GM19023 (cell line): ENCODE measurements around the gene GNG13.
"Not testable (repeated sequence)": the region's sequence is repeated elsewhere in the genome, so short reads cannot be mapped to it uniquely, and the experiment has no call there.

Experiments used
- ATAC-seq: cut with Tn5 transposase; IDR thresholded peaks from one replicate; pipeline ENCODE4 v1.9.1; 2021; ENCODE audit warnings: mild to moderate bottlenecking, moderate library complexity; ENCODE audit not compliant: unreplicated experiment

The GNG13 gene

DNA sequence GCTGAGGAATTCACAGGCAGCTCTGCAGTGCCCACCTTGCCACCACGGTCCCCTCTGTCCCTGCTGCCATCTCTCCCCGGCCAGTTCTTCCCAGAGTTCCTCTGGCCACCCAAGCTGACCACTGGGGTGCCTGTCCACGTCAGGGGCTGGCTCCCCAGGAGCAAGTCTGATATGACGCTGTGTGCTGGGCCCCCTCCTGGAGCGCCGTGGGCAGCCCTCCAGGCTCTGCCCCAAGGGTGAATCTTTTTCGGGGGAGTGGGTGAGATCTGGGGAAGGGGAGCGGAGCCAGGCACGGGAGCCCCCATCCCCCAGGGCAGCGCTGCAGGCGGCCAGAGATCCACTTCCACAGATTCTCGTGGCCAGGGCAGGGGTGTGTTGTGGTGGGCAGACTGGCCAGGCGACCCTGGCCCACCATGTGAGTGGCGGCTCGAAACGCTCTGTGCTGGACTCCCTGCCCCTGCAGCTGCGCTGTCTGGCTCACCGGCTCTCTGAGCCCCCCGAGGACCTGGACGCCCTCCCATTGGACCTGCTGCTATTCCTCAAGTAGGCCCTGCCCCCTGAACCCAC is 36.3 kb downstream of the GNG13 start:
- no peak for ATAC-seq

DNA sequence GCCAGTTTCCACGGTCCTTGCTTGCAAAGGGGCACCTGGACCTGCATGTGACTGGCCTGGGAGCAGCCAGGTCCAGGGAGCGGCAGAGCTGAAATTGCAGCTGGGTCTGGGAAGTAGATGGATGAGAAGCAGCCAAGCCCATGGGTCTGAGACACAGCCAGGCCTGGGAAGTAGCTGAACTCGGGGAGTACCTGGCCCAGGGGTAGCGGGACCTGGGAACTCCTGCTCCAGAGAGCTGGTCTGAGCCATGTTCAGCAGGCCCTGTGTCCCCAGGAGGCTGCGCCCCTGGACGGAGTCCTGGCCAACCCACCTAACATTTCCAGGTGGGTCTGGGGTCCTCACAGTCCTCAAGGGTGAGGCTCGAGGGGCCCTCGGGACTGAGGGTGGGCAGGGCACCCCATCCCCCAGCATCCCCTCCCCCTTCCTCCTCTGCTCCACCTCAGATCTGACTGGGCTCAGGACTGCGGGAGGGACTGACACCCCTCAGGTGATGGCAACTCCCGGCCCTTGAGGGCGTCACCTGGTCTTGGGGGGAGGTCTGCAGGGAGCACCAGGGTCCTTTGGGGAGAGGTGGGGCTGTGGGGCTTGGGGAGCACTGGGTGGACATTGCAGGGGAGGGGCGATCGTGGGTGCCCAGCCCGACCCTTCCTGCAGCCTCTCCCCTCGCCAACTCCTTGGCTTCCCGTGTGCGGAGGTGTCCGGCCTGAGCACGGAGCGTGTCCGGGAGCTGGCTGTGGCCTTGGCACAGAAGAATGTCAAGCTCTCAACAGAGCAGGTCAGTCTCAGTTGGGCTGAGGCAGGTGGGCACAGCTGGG is 37.0 kb downstream of the GNG13 start:
- no peak for ATAC-seq

DNA sequence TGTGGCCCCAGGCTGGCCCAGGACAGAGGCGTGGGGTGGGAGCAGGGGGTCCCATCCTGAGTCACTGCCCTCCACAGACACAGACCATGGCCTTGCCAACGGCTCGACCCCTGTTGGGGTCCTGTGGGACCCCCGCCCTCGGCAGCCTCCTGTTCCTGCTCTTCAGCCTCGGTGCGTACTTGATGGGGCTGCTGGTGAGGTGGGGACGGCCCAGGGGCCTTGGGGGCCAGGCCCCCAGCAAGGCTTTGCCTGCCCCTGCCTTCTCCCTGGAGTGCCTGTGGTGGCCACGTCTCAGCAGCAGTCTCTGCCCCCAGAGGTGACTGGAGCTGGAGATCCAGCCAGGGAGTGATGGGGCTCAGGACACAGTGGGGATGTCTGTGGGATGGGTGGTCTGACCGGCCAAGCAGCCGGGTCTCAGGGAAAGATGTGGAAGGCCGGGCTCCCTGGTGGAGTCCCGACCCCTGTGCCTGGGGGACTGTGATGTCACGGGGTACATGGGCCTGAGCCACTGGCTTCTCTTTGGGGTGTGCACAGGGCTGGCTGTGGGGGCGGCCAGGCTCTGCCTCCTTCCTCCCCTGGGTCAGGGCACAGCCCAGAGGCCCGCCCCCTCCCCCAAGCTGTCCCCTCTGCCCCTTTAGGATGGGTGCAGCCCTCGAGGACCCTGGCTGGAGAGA is 37.8 kb downstream of the GNG13 start:
- ATAC-seq, result no peak

DNA sequence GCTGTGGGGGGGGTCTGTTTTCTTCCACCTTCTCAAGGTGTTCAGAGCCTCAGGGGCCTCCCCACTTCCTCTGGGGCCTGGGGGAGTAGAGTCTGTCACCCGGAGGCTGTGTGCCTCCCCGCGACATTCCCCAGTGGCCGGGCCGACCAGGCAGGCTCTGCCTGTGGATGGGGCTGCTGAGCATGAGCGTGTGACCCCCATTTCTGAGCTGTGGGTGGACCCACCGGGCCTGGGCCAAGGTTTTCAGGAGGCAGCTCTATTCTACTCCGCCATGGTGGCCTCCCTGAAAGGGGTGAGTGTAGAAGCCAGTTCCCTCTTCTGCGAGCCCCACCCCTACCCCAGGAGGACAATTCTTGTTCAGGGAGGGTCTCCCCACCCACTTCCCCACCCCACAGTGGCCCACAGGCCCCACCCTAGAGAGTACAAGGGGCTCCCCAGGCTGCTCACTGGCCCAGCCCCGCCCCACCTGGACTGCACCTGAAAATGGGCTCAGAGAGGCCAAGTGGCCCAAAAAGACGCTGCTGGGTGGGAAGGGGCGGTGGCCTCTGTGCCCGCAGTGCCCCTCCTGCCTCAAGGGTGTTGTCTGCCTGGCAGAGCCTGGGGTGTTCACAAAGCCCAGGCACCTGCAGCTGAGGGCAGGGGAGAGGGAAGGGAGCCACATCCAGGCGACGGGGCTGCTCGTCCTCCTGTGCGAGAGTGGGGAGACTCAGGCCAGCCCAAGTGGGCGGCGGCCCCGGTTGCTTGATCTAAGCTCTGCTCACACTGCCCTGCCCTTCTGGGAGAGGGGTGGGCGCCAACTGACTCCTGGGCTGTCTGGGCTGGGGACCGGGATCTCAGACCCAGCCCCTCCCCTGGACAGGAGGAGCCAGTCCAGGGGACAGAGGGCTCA is 38.7 kb downstream of the GNG13 start:
- ATAC-seq, result no peak

DNA sequence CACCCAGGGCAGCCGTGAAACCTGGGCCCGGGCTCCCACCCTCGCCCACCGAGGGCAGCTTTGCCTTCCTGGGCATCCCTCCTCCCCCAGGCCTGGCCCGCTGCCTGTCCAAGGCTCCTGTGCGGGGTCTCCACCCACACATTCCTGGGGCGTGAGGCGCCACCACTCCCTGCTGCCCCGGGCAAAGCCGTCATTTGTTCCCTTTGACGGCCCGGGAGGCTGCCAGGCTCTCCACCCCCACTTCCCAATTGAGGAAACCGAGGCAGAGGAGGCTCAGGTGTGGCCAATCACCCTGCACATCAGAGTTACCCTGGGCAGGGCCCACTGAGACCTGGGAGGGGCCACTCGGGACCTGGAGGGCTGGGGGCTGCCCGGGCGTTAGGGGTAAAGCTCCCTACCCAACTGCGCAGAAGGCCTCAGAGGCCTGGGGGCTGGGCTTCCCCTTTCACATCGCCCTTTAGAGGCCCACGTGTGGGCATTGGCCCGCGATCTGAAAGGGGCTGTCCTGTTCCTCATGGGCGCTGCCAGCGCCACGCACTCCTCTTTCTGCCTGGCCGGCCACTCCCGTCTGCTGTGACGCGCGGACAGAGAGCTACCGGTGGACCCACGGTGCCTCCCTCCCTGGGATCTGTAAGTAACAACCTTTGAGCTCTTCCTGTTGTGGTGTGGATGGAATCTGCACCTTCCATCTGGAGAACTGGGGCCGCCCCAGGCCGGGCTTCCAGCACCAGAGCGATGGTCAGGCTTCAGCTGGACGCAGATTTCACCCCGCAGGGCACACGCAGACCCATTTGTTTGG is 39.8 kb downstream of the GNG13 start, which contains the start of gene MSLN:
Gene MSLN, plus strand, starts transcription at position 190 of the 799 bp plus-strand sequence. CDS start 1,947 bp downstream, outside the sequence.
- ATAC-seq, result no peak

DNA sequence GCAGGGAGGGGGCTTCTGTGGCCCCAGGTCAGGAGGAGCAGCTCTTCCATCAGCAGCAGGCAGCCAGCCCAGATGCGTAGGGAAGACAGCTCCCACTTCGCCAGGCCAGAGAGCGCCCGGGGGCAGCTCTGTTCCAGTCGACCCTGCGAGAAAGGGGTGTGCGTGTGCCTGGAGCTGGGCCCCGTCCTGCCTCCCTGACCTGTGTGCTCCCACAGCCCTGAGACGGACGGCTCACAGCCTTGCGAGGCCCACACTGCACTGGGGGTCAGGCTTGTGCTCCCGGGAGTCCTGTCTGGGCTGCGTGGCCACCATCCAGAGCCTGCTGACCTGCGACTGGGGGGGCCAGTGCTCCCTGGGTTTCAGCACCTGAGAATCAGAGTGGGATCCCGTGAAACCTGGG is 40.5 kb downstream of the GNG13 start:
- no peak for ATAC-seq

DNA sequence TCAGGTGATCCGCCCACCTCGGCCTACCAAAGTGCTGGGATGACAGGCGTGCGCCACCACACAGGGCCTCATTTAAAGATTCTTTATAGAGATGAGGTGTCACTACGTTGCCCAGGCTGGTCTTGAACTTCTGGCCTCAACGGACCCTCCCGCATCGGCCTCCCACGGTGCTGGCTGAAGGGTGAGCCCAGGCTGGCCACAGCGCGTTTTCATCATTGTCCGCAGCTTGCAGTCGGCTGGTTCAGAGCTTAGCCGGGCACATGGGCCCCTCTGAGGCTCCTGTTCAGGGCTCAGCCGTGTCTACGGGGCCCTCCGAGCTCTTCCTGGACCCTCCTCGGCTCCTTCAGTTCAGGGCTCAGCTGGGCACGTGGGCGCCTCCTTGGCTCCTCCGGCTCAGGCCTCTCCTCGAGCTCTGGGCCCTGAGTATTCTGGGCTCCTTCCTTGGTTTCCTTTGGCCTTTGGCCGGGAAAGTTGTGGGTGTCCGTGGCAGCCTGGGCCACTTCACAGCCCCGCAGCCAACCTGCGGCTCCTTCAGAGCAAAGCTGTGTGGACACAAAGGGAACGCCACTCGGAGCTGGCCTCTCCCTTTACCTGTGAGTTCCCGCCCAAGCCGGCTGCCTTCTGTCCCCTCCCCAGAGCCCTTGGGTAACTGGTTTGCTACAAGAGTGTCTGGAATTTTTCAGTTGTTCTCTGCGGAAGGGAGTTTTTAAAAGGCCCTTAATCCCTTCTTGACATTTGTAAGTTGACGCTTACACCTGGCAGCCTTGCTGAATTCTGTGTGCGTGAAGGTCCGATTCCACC is 41.2 kb downstream of the GNG13 start:
- ATAC-seq, result no peak

DNA sequence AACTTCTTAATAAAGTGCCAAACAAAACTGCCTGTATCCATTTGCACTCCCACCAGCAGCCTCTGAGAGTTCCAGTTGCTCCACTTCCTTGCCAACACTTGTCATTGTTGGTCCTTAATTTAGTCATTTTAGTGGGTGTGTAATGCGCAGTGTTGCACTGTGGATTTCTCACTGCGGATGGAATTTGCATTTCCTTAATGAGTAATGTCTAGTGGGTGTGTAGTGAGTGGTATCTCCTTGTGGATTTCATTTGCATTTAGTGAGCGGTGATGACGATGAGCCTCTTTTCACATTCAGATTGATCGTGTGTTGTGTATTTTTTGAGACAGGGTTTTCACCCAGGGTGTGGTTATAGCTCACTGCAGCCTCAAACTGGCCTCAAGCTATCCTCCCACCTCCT is 44.1 kb downstream of the GNG13 start:
- ATAC-seq, result no peak

DNA sequence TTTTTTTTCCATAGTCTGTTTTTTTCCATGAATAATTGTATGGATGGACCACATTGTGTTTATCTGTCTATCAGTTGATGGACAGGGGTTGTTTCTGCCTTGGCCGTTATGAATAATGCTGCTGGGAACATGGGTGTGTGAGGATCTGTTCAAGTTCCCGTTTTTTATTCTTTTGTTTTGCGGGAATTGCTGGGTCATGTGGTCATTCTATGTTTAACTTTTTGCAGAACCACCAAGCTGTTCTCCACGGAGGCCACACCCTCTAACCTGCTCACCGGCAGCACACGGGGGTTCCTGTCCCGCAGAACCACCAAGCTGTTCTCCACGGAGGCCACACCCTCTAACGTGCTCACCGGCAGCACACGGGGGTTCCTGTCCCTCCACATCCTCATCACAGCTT is 45.9 kb downstream of the GNG13 start:
- no peak for ATAC-seq

DNA sequence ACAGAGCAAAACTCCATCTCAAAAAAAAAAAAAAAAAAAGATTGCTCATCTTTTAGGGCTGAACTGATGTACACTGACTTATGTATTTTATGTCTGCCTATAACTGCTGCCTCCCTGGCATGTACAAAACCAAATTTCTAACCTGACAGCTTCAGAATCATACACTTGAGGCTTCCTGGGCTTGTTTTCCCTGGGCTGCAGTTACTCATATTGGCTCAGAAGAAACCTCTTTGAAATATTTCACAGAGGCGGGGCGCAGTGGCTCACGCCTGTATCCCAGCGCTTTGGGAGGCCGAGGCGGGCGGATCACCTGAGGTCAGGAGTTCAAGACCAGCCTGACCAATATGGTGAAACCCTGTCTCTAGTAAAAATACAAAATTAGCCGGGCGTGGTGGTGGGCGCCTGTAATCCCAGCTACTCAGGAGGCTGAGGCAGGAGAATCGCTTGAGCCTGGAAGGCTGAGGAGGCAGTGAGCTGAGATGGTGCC is 46.4 kb downstream of the GNG13 start:
- not testable (repeated sequence) for ATAC-seq

DNA sequence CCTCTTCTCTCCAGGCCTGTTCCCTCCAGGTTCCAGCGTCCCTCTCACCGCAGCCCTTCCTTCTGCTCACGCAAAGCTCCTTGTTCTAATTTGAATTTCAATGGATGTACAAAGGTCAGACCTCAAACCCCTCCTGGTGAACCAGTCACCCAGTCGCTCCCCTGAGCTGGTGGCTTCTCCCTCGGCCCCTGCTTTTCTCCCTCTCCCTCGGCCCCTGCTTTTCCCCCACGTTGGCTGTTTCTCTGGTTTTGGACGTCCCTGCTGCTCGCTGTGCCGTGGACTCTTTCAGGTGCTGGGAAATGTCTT is 48.6 kb downstream of the GNG13 start:
- no peak for ATAC-seq

DNA sequence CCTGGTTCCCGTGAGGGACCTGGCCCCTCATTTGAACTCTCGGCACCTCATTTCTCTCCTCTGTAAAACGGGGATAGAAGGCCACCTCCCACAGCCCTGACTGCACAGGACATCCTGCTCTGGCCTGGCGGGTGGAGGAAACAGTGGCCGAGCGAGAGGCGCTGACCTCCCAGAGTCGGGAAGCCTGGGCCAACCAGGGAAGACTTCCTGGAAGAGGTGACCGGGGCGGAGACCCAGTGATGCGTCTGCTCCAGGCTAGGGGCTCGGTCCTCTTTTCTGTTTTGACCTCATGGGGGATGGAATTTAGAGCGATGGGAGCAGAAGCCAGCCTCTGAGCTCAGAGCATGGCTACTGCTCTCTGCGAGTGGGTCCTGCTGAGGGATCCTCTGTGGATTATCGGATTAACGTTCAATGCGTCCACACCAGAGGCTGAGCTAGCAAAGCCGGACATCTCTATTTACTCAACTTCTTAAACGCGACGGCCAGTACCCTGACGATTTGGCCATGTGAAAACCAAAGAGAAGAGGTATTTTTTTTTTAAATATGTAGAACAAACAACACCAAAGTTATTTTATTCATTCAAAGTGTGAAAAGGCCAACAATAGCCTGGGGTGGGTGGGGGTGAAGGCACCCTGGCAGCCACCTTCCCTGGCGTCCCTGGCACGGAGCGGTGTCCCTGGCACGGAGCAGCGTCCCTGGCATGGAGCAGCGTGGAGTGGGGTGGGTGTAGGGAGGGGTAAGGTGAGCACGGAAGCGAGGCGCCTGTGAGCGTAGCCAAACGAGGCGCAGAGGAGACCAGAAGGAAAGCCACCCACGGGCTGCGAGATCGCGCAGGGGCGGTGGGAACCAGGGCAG is 49.2 kb downstream of the GNG13 start:
- no peak for ATAC-seq

DNA sequence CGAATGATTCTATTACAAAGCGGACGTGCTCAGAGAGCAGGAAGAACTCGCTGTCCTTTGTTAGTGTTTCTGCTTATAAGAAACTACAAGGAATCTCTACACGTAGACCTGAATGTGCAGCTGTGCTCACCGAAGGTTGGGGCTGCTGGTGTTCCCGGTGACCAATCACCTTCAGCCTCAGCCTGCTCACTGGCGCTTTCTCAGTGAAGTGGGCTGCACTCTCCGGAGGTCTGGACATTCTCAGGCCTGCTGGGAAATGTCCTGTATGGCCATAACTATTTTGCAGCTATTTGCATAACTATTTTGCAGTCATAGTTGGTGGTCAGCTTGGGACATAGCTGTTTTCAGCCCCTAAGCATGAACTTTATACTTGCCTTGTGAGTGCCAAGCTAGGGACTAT is 50.0 kb downstream of the GNG13 start:
- ATAC-seq, result no peak

DNA sequence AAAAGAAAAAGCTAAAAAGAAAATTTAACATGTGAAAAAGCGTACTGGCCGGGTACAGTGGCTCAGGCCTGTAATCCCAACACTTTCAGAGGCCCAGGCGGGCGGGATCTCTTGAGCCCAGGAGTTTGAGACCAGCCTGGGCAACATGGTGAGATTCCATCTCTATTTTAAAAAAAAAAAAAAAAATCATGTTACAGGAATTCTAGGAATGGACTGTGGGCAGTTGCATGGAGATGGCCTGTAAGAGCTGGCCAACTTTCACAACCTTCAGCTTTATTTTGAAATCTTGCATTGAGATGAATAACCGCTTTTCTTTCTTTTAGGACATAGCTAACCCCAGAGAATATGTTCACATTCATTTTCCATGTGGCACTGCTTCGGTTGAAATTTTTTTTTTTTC is 51.5 kb downstream of the GNG13 start:
- no peak for ATAC-seq
